Measurements from ENCODE around the gene MMP8.
A peak's percentile ranks its signal among the peaks of the same experiment; 100 is the strongest.
"Not testable (repeated sequence)": the region's sequence is repeated elsewhere in the genome, so short reads cannot be mapped to it uniquely, and the experiment has no call there.

The MMP8 gene

DNA sequence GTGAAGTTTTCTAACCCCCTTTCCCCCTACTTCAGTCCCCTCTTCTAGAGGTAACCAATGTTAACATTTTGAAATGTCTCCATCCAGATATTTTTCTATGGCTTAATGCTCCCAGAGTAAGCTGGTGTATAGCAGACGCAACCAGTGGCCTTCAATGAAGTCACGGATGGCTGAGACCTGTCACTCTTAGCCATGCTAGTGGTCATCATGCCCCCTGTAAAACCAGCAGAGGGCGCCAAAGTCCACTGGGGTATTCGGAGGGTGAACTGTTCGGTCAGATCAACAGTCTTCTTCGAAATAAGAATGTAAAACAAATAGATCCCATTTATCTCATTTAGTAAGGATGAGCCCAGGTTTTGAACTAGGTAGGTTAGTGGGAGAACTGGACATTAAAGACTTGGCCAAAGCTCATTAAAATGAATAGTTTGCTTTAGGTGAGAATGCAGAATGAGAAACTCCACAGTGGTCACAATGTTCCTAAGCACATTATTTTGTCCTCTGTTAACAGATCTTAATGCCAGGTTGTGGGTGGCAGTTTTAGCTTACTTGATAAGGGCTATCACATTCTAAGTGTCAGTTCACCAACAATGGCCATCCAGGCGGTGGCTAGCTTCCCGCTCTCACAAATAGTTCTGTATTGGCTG lies 8.6 kb upstream of the MMP8 start:
- no peaks in the 10 kb centered on the region for H3K36me3 ChIP-seq (ENCODE audit: insufficient read depth, low read length)
- no peaks in the 10 kb centered on the region for H3F3A ChIP-seq (ENCODE audit: insufficient read depth, low read length)
- no peak overlapping the region for H3K4me3 ChIP-seq (ENCODE audit: low read depth, low read length, poor library complexity, severe bottlenecking)
- H3K79me2 ChIP-seq (ENCODE audit: insufficient read depth, low read length) = no peaks in the 10 kb centered on the region
- no peaks in the 10 kb centered on the region for H3K4me1 ChIP-seq (ENCODE audit: insufficient read depth, low read length, severe bottlenecking)
- no peak overlapping the region for H3K9ac ChIP-seq (ENCODE audit: low read length)
- H3K9me3 ChIP-seq (ENCODE audit: low read length) = no peaks in the 10 kb centered on the region
- H3K9me2 ChIP-seq (ENCODE audit: low read depth, low read length) = no peaks in the 10 kb centered on the region
- TF ChIP-seq, protein P1, sequence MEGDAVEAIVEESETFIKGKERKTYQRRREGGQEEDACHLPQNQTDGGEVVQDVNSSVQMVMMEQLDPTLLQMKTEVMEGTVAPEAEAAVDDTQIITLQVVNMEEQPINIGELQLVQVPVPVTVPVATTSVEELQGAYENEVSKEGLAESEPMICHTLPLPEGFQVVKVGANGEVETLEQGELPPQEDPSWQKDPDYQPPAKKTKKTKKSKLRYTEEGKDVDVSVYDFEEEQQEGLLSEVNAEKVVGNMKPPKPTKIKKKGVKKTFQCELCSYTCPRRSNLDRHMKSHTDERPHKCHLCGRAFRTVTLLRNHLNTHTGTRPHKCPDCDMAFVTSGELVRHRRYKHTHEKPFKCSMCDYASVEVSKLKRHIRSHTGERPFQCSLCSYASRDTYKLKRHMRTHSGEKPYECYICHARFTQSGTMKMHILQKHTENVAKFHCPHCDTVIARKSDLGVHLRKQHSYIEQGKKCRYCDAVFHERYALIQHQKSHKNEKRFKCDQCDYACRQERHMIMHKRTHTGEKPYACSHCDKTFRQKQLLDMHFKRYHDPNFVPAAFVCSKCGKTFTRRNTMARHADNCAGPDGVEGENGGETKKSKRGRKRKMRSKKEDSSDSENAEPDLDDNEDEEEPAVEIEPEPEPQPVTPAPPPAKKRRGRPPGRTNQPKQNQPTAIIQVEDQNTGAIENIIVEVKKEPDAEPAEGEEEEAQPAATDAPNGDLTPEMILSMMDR (IDR thresholded peaks at IDR 0.05; ENCODE audit: low read length) = peak; percentile 97
- no peak for TF ChIP-seq EZH2 (IDR thresholded peaks at IDR 0.05; ENCODE audit: borderline replicate concordance, low read length)
- no peaks in the 10 kb centered on the region for H3K27me3 ChIP-seq (ENCODE audit: insufficient read depth, low read length)
- no peak overlapping the region for H3K4me2 ChIP-seq (ENCODE audit: low read length)
- no peak overlapping the region for H2AFZ ChIP-seq (ENCODE audit: low read length)
- H4K20me1 ChIP-seq (ENCODE audit: insufficient read depth, low read length) = no peaks in the 10 kb centered on the region
- H3K27ac ChIP-seq (ENCODE audit: low read depth, low read length, poor library complexity, severe bottlenecking) = no peak overlapping the region

DNA sequence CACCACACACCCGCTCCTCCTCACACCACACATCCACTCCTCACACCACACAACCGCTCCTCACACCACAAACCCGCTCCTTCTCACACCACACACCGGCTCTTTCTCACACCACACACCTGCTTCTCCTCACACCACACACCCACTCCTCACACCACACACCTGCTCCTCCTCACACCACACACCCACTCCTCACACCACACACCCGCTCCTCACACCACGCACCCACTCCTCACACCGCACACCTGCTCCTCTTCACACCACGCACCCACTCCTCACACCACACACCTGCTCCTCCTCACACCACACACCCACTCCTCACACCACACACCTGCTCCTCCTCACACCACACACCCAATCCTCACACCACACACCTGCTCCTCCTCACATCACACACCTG lies 6.2 kb upstream of the MMP8 start:
- not testable (repeated sequence) for H2AFZ ChIP-seq (ENCODE audit: low read length); H3K27me3 ChIP-seq (ENCODE audit: insufficient read depth, low read length); H4K20me1 ChIP-seq (ENCODE audit: insufficient read depth, low read length); H3F3A ChIP-seq (ENCODE audit: insufficient read depth, low read length); H3K9ac ChIP-seq (ENCODE audit: low read length); H3K4me3 ChIP-seq (ENCODE audit: low read depth, low read length, poor library complexity, severe bottlenecking); H3K9me2 ChIP-seq (ENCODE audit: low read depth, low read length); H3K27ac ChIP-seq (ENCODE audit: low read depth, low read length, poor library complexity, severe bottlenecking); H3K4me2 ChIP-seq (ENCODE audit: low read length); H3K4me1 ChIP-seq (ENCODE audit: insufficient read depth, low read length, severe bottlenecking); H3K79me2 ChIP-seq (ENCODE audit: insufficient read depth, low read length); H3K36me3 ChIP-seq (ENCODE audit: insufficient read depth, low read length); H3K9me3 ChIP-seq (ENCODE audit: low read length)

- TF ChIP-seq, protein P1 (IDR thresholded peaks at IDR 0.05; ENCODE audit: low read length) = no peak
- TF ChIP-seq EZH2 (IDR thresholded peaks at IDR 0.05; ENCODE audit: borderline replicate concordance, low read length) = no peak
- Histone ChIP-seq H3K27ac (ENCODE audit: low read depth, low read length, poor library complexity, severe bottlenecking) (no peak overlapping the region), H3F3A (ENCODE audit: insufficient read depth, low read length) (no peaks in the 10 kb centered on the region), H3K79me2 (ENCODE audit: insufficient read depth, low read length) (no peaks in the 10 kb centered on the region), H3K36me3 (ENCODE audit: insufficient read depth, low read length) (no peaks in the 10 kb centered on the region), H3K9me3 (ENCODE audit: low read length) (no peaks in the 10 kb centered on the region), H3K9ac (ENCODE audit: low read length) (no peak overlapping the region), H2AFZ (ENCODE audit: low read length) (no peak overlapping the region), H3K4me1 (ENCODE audit: insufficient read depth, low read length, severe bottlenecking) (no peaks in the 10 kb centered on the region), H3K27me3 (ENCODE audit: insufficient read depth, low read length) (no peaks in the 10 kb centered on the region; the same call in 1 of the 2 replicates), H3K9me2 (ENCODE audit: low read depth, low read length) (no peaks in the 10 kb centered on the region), H3K4me2 (ENCODE audit: low read length) (no peak overlapping the region), H3K4me3 (ENCODE audit: low read depth, low read length, poor library complexity, severe bottlenecking) (no peak overlapping the region), H4K20me1 (ENCODE audit: insufficient read depth, low read length) (no peaks in the 10 kb centered on the region)
These were observed 5.4 kb upstream of the MMP8 start for GRCh38 chr11:102729849-102730815.
